ENCODE measurements around the gene DNAJB1. TPM values are rescaled to one million over a fixed set of nuclear protein-coding genes. Genes with fewer than 3 reads are reported as not detected.

DNAJB1 gene
- total and polyA plus RNA-seq, 2 of the 13 experiments (the other 11 are each of a cell fraction or from before 2014, with no cell fraction given) = 87.5 to 97.3 TPM

GRCh38 chr19:14565765-14566711 is 47.8 kb upstream of the DNAJB1 start:
- WGBS (ENCODE audit: low lambda C conversion rate) = 98% methylated on average over 22 of the region's 31 CpGs
- Histone ChIP-seq H3K36me3 (replicated peaks in 1 of 2; ENCODE audit: control insufficient read depth in 1 of 2, insufficient read depth in 2 of 2, low read length in 2 of 2) (peaks cover 6 to 17% of the 10 kb centered on the region in 2 experiments; a peak in 3 of 5 replicates), H4K20me1 (ENCODE audit: insufficient read depth, low read length) (no peaks in the 10 kb centered on the region; the same call in 1 of the 2 replicates), H2AFZ (ENCODE audit: low read length) (no peak overlapping the region), H3K4me2 (ENCODE audit: low read depth, low read length) (no peak overlapping the region), H3K27me3 (ENCODE audit: control insufficient read depth in 1 of 2, insufficient read depth in 2 of 2, low read length in 2 of 2) (no peaks in the 10 kb centered on the region), H3K27ac (ENCODE audit: extremely low read length, insufficient read depth, low read length) (no peak overlapping the region), H3K79me2 (ENCODE audit: insufficient read depth, low read length) (peaks cover 8% of the 10 kb centered on the region), H3K4me3 (replicated peaks in 1 of 3; ENCODE audit: insufficient read depth in 1 of 3, low read depth in 2 of 3, low read length in 3 of 3) (no peak overlapping the region), H3K9ac (ENCODE audit: insufficient read depth, low read depth, low read length) (no peak overlapping the region), H3K4me1 (ENCODE audit: insufficient read depth, low read length) (peaks cover 27% of the 10 kb centered on the region), H3K9me3 (ENCODE audit: low read length) (no peaks in the 10 kb centered on the region)
- ChIA-PET POLR2A (no interaction called here), CTCF (ENCODE audit: low intra/inter-chr PET ratio, low total read pairs) (no interaction called here)
- no peak for TF ChIP-seq PHF8 (CRISPR knock-in tag; IDR thresholded peaks at IDR 0.05)
- peak; percentile 12; the same call in 1 of the 2 replicates for TF ChIP-seq RBFOX2 (IDR thresholded peaks at IDR 0.05; ENCODE audit: low read depth, low read length)
- TF ChIP-seq CCAR2 (optimal IDR thresholded peaks at IDR 0.05; ENCODE audit: low read depth, low read length) = no peak
- TF ChIP-seq ZNF777 (CRISPR knock-in tag; IDR thresholded peaks at IDR 0.05) = no peak
- TF ChIP-seq FUBP1 (CRISPR knock-in tag; IDR thresholded peaks at IDR 0.05; ENCODE audit: borderline replicate concordance) = no peak
- no peak for TF ChIP-seq HNF4G (IDR thresholded peaks at IDR 0.05; ENCODE audit: borderline replicate concordance, low read depth, low read length)
- no peak for TF ChIP-seq HNF4G (CRISPR knock-in tag; IDR thresholded peaks at IDR 0.05; ENCODE audit: borderline replicate concordance, low read depth)
- no peak for TF ChIP-seq RARA (CRISPR knock-in tag; IDR thresholded peaks at IDR 0.05)
- no peak for TF ChIP-seq ZFX (CRISPR knock-in tag; IDR thresholded peaks at IDR 0.05; ENCODE audit: low read depth)
- no peak for TF ChIP-seq KDM5A (IDR thresholded peaks at IDR 0.05; ENCODE audit: borderline replicate concordance, low read length)
- TF ChIP-seq SMC3 (IDR thresholded peaks at IDR 0.05; ENCODE audit: low read length) = no peak
- TF ChIP-seq AGO2 (optimal IDR thresholded peaks at IDR 0.05; ENCODE audit: low read depth, low read length) = peak; percentile 71
- no peak for TF ChIP-seq DDIT3 (CRISPR knock-in tag; IDR thresholded peaks at IDR 0.05)
- TF ChIP-seq HNRNPL (IDR thresholded peaks at IDR 0.05; ENCODE audit: low read depth, low read length) = no peak
- BruUV-seq (replicated peaks) = no TSS peak
- DNase-seq (ENCODE audit: low spot score) (no peak), FAIRE-seq (no peak), ATAC-seq (no peak)
- intact Hi-C loops (cut with micrococcal nuclease; ENCODE audit: unreplicated experiment) (no loop called here), in situ Hi-C loops (cut with HindIII; ENCODE audit: extremely low pct_ligation_motif_present, low pct_unique_long_range_greater_than_20kb) (no loop called here)
